ENCODE data around the gene CBFA2T3.

- TF ChIP-seq, protein P1, sequence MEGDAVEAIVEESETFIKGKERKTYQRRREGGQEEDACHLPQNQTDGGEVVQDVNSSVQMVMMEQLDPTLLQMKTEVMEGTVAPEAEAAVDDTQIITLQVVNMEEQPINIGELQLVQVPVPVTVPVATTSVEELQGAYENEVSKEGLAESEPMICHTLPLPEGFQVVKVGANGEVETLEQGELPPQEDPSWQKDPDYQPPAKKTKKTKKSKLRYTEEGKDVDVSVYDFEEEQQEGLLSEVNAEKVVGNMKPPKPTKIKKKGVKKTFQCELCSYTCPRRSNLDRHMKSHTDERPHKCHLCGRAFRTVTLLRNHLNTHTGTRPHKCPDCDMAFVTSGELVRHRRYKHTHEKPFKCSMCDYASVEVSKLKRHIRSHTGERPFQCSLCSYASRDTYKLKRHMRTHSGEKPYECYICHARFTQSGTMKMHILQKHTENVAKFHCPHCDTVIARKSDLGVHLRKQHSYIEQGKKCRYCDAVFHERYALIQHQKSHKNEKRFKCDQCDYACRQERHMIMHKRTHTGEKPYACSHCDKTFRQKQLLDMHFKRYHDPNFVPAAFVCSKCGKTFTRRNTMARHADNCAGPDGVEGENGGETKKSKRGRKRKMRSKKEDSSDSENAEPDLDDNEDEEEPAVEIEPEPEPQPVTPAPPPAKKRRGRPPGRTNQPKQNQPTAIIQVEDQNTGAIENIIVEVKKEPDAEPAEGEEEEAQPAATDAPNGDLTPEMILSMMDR (IDR thresholded peaks at IDR 0.05; ENCODE audit: borderline replicate concordance, extremely low read depth, low read length, poor library complexity, severe bottlenecking), result no peak
- no peak for TF ChIP-seq EZH2 (IDR thresholded peaks at IDR 0.05; ENCODE audit: borderline replicate concordance, low read depth, low read length, severe bottlenecking)
Observed at GRCh38 chr16:88826070-88826840, 150.8 kb downstream of the CBFA2T3 start.

Data from DND-41 (cell line).